ENCODE data around the gene SMYD1. TPM values are rescaled to one million over a fixed set of nuclear protein-coding genes. Genes with fewer than 3 reads are reported as not detected.

SMYD1 gene
- total RNA-seq = not detected in 2 replicates

DNA sequence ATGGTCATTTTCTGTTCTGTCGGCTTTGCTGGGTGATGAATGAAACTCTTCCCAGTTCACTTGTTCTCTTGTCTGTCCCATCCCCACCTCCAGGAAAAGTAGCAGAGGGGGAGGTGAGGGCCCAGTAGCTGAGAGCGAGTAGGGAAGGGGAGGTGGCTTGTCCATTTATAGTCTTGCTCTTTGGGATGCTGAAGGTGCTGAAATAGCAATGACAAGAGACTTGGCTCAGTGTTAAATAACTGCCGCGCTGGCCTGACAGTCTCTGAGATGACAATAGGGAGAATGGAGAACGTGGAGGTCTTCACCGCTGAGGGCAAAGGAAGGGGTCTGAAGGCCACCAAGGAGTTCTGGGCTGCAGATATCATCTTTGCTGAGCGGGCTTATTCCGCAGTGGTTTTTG lies at the start of gene SMYD1:
TSS of gene SMYD1 (plus strand) at position 228 of the 400 bp plus-strand sequence. CDS start at position 268, 40 bp downstream.

DNA sequence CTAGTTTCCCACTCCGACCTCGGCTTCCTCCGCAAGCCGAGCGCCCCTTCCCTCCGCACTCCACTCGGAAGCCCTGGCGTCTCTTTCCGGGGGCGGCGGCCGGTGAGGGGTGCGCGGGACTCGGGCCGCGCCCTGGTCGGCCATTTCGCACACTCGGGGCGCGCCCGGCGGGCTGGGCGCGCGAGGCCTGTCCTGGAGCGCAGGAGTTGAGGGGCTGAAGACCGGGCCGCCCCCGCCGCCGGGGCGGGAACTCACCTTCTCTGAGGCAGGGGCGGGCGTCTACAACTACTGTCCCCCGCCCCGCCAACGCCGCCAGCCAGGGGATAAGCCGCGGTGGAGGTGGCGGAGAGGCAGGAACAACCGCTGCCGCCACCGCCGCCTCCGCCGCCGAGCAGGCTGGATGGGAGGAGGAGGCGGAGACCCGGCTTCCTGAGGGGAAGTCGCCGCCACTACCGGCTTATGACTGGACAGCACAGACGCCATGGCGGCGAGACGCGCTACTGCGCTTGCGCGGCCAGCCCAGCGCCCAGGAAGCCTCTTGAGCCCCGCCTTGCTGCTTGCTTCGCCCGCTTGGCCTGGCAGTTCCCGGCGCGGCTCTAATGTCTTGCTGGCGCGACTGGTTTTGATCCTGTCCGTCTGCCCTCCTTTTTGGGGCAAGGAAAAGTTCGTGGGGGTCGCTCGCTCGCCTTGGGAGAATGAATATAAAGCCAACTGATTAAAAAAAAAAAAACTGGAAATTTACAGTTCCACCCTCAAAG lies 12.1 kb upstream of the SMYD1 start, which contains the start of gene KRCC1:
TSS of gene KRCC1 (minus strand) at position 413 of the 758 bp plus-strand sequence. CDS start 27,220 bp downstream, outside the sequence.

GRCh38 chr2:88127888-88128653 lies 60.4 kb downstream of the SMYD1 start, which contains the start of gene FABP1:
Gene FABP1 (minus strand): TSS chr2:88128062. CDS start chr2:88128017, 45 bp downstream.

Other genes with a start within 250 kb of the SMYD1 start
- gene RGPD2, start 242.0 kb upstream of the SMYD1 start, total RNA-seq = 0.25 and 0.44 TPM in 2 replicates
- gene RNU2-63P, start 51.3 kb upstream of the SMYD1 start, total RNA-seq = not detected in 2 replicates
- 20.9 and 21.7 TPM in 2 replicates for gene KRCC1, start 12.0 kb upstream of the SMYD1 start, total RNA-seq
- not detected in 2 replicates for gene FABP1, start 60.2 kb downstream of the SMYD1 start, total RNA-seq
- gene THNSL2, start 102.5 kb downstream of the SMYD1 start, total RNA-seq = 10.0 and 15.6 TPM in 2 replicates